Thyroid gland (tissue), 4 donors: ENCODE measurements around the gene CYP26B1.

Source experiments
- POLR2A ChIP-seq, 2 donors: fragments of 450-650 bp; IDR thresholded peaks; one replicate each; pipeline ENCODE4 v1.6.1; 2017; ENCODE audit warnings: antibody characterized with exemption in 2 of 2, mild to moderate bottlenecking in 2 of 2, moderate library complexity in 1 of 2
- TF ChIP-seq, protein P1 (sequence below), 6 experiments: fragments of 200-600 bp in 3 of 6; fragments of 450-650 bp in 3 of 6; sonication (generic) in 3 of 6; IDR thresholded peaks; one replicate each; pipeline ENCODE4 v1.5.1; 2016 to 2019; ENCODE audit warnings: antibody characterized with exemption in 6 of 6, mild to moderate bottlenecking in 2 of 6, inconsistent platforms in 1 of 6, moderate library complexity in 1 of 6

DNA sequence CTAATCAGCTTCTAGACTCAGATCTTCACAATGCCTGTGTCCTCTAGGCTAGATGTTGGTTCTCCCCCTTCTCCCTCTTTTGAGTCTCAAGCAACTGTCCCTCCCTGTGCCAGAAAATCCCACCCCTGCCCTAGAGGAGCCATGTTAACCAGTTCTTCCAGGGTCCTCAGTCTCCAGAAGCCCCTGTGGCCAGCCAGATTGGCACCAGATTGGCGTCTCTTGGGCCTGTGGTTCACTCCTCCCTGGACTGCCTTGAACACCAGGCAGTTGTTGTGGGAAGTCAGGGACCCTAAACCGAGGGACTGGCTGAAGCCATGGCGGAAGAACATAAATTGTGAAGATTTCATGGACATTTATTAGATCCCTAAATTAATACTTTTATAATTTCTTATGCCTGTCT lies 36.6 kb downstream of the CYP26B1 start:
- TF ChIP-seq, protein P1, sequence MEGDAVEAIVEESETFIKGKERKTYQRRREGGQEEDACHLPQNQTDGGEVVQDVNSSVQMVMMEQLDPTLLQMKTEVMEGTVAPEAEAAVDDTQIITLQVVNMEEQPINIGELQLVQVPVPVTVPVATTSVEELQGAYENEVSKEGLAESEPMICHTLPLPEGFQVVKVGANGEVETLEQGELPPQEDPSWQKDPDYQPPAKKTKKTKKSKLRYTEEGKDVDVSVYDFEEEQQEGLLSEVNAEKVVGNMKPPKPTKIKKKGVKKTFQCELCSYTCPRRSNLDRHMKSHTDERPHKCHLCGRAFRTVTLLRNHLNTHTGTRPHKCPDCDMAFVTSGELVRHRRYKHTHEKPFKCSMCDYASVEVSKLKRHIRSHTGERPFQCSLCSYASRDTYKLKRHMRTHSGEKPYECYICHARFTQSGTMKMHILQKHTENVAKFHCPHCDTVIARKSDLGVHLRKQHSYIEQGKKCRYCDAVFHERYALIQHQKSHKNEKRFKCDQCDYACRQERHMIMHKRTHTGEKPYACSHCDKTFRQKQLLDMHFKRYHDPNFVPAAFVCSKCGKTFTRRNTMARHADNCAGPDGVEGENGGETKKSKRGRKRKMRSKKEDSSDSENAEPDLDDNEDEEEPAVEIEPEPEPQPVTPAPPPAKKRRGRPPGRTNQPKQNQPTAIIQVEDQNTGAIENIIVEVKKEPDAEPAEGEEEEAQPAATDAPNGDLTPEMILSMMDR (IDR thresholded peaks at IDR 0.05): no peak
- TF ChIP-seq POLR2A (IDR thresholded peaks at IDR 0.05): no peak
